Left ventricle myocardium inferior (tissue), 1 donor: ENCODE results near the gene BOC. TPM values are rescaled to one million over a fixed set of nuclear protein-coding genes. Genes with fewer than 3 reads are reported as not detected.

ENCODE experiments used
- DNase-seq: peaks from one replicate; pipeline ENCODE4 v3.0.0-alpha.2; 2020
- H3K27ac ChIP-seq: fragments of 200-600 bp; replicated peaks from 2 replicates; pipeline ENCODE4 v1.8.0; 2021
- H3K27me3 ChIP-seq: fragments of 200-600 bp; 2 replicates; pipeline ENCODE4 v1.8.0; 2021; ENCODE audit warnings: low read depth
- H3K36me3 ChIP-seq: fragments of 200-600 bp; 2 replicates; pipeline ENCODE4 v1.8.0; 2021
- H3K4me1 ChIP-seq: fragments of 200-600 bp; 2 replicates; pipeline ENCODE4 v1.8.0; 2021
- H3K4me3 ChIP-seq: fragments of 200-600 bp; 2 replicates; pipeline ENCODE4 v1.8.0; 2021; ENCODE audit warnings: mild to moderate bottlenecking, moderate library complexity
- H3K9me3 ChIP-seq: fragments of 200-600 bp; replicated peaks from 2 replicates; pipeline ENCODE4 v1.8.0; 2021
- CTCF ChIP-seq: fragments of 200-600 bp; IDR thresholded peaks from 2 replicates; pipeline ENCODE4 v1.8.0; 2021; ENCODE audit warnings: antibody characterized with exemption, mild to moderate bottlenecking, borderline replicate concordance
- intact Hi-C: fragments of 100-400 bp; cut with micrococcal nuclease; formaldehyde crosslinking; loops from one replicate; pipeline ENCODE4 v1.11.0; 2022
- total RNA-seq: library from RNA; stranded (reverse); fragmentation: NEBNext Ultra II Directional; extraction: Animal tissue kit (Norgen Biotek cat#: 25700); gene quantifications from one replicate; pipeline ENCODE4 v1.2.1, GENCODE V29; 2021
- donor health status: DM: no; HTN: yes; CAD: no; lungs with severe emphysema.

BOC gene
- total RNA-seq, 1 donor from 2014 or later = 6.7 TPM

GRCh38 chr3:113221721-113222257, 10.4 kb downstream of the BOC start:
- Histone ChIP-seq H3K27me3 (peaks cover 65% of the 10 kb centered on the region), H3K9me3 (no peaks in the 10 kb centered on the region), H3K36me3 (peaks cover 2% of the 10 kb centered on the region), H3K27ac (peak overlapping the region; percentile 38), H3K4me1 (peaks cover 33% of the 10 kb centered on the region), H3K4me3 (no peak overlapping the region)
- no peak for TF ChIP-seq CTCF
- intact Hi-C loops = no loop called here
- no peak for DNase-seq

GRCh38 chr3:113222451-113223086, 11.2 kb downstream of the BOC start:
- no peak for DNase-seq
- no peaks in the 10 kb centered on the region for H3K36me3 ChIP-seq
- no peak overlapping the region for H3K4me3 ChIP-seq
- peaks cover 33% of the 10 kb centered on the region for H3K4me1 ChIP-seq
- H3K27me3 ChIP-seq = peaks cover 65% of the 10 kb centered on the region
- H3K9me3 ChIP-seq = no peaks in the 10 kb centered on the region
- H3K27ac ChIP-seq = no peak overlapping the region
- intact Hi-C loops = no loop called here
- TF ChIP-seq CTCF = no peak

- H3K9me3 ChIP-seq = no peaks in the 10 kb centered on the region
- DNase-seq = no peak
- peaks cover 39% of the 10 kb centered on the region for H3K4me1 ChIP-seq
- peaks cover 55% of the 10 kb centered on the region for H3K27me3 ChIP-seq
- H3K27ac ChIP-seq = peak overlapping the region; percentile 36
- H3K4me3 ChIP-seq = peak overlapping the region; percentile 33
- intact Hi-C loops = no loop called here
- no peak for TF ChIP-seq CTCF
- no peaks in the 10 kb centered on the region for H3K36me3 ChIP-seq
These were observed 12.3 kb downstream of the BOC start for GRCh38 chr3:113223475-113224281.

- no peak for TF ChIP-seq CTCF
- intact Hi-C loops = no loop called here
- H3K9me3 ChIP-seq = no peaks in the 10 kb centered on the region
- H3K27ac ChIP-seq = no peak overlapping the region
- H3K4me1 ChIP-seq = peaks cover 39% of the 10 kb centered on the region
- H3K27me3 ChIP-seq = peaks cover 52% of the 10 kb centered on the region
- no peak for DNase-seq
- no peak overlapping the region for H3K4me3 ChIP-seq
- no peaks in the 10 kb centered on the region for H3K36me3 ChIP-seq
These were observed 13.9 kb downstream of the BOC start for GRCh38 chr3:113225286-113225685.

- H3K9me3 ChIP-seq = no peaks in the 10 kb centered on the region
- no peak for TF ChIP-seq CTCF
- H3K4me3 ChIP-seq = no peak overlapping the region
- intact Hi-C loops = no loop called here
- peaks cover 27% of the 10 kb centered on the region for H3K4me1 ChIP-seq
- H3K27me3 ChIP-seq = peaks cover 42% of the 10 kb centered on the region
- no peak overlapping the region for H3K27ac ChIP-seq
- no peaks in the 10 kb centered on the region for H3K36me3 ChIP-seq
- no peak for DNase-seq
These were observed 15.1 kb downstream of the BOC start for GRCh38 chr3:113226491-113226890.
